ENCODE measurements around the gene MYMK. TPM values are rescaled to one million over a fixed set of nuclear protein-coding genes. Genes with fewer than 3 reads are reported as not detected.

MYMK gene, protein sequence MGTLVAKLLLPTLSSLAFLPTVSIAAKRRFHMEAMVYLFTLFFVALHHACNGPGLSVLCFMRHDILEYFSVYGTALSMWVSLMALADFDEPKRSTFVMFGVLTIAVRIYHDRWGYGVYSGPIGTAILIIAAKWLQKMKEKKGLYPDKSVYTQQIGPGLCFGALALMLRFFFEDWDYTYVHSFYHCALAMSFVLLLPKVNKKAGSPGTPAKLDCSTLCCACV
- not detected in 5 replicates for total RNA-seq (2022; extraction: Qiagen RNA extraction)

DNA sequence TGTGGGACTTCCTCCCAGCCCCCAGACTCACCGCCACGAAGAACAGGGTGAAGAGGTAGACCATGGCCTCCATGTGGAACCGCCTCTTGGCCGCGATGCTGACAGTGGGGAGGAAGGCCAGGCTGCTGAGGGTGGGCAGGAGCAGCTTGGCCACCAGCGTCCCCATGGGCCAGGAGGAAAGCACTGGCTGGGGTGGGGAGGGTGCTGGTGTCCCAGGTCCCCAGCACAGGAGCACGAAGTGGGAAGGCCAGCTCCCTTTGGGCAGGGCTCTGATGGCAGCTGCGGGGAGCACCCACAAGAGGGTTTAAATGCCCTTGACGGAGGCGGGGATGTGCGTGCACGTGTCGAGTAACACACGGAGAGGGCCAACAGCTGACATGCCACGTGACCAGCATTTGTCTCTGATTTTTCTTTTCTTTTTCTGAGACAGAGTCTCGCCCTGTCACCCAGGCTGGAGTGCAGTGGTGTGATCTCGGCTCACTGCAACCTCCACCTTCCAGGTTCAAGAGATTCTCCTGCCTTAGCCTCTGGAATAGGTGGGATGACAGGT, at the start of gene MYMK:
Gene MYMK, minus strand, starts transcription at position 281 of the 550 bp plus-strand sequence. Its CDS starts 115 bp downstream, at position 166.

DNA sequence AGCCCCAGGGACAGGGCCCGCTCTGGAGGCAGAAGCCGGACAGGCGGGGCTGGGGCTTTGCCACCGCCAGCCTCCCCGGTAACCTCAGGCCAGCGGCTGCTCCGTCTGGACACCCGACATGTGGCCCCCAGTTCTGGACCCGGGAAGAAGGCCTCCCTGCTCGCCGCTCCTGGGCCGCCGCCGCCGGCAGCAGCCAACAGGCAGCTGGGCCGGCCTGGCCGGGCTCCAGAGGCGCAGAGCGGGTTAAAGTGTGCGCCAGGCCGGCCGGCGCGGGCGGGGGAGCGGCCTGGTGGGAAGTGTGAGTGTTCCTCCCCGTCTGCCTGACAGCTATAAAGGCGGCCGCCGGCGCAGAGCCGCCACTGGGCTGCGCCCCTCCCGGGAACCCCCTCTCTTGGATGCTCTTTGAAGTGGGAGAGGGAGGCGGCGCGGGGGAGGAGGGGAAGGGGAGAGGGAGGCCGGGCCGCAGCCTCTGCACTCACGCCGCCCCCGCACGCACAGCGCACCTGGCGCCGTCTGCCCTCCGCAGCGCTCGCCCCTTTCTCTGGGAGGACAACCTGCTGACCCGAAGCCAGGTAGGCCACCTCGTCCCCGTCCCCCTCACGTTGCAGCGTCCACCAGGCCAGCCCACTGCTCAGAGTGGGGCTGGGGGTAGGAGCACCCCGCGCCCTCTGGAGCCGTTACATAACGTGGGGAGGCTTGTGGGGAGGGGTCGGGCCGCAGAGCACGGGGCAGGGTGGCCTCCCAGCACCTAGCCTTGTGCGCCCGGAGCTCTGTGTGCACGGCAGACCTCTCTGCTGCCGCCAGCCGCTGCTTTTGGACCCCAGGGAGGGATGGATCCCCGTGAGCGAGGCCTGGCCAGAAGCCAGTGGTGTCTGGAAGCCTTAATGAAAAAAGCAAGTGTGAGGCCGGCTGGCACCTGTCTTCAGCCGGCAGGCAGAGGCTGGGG, 9.9 kb upstream of the MYMK start, which contains the start of gene ADAMTSL2:
Gene ADAMTSL2, plus strand, starts transcription at position 359 of the 946 bp plus-strand sequence. CDS start 2,009 bp downstream, outside the sequence.

DNA sequence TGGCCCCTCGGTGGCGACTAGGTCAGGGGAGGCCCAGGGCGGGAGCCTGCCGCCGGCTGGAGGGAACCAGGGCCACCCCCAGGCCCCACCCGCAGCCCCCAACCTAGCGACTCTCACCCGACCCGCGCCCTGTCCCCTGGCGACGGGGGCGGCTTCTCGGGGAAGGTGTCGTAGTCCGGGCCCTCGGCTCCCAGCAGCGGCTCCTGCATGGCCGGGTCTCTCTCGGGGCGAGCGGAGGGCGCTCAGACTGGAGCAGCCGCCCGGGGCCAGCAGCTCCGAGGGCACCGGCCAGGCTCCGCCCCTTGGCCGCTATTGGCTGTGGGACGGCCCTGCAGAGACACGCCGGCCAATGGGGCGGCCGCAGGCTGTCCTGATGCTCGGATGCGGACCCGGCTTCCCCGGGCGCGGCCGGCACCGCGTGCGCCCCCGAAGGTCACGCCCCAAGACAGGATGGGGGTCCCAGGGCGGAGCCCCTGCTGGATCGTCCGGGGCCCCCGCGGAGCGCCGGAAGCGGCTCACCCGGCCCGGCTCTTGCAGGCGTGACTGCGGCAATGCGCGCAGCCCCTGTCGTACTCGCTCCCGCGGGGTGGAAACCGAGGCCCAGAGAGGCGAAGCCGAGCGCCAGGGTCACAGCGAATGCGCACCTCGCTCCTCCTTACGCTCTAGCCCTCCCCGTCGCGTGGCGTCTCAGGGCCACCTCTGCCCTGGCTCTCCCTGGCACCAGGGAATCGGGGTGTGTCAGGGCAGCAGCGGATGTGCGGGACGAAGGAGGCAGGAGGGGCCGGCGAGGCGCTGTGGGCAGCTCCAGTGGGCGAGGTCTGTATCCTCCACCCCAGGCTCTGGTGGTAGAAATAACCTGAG, 45.7 kb downstream of the MYMK start, which contains the start of gene SLC2A6:
Gene SLC2A6, minus strand, starts transcription at position 249 of the 861 bp plus-strand sequence. Its CDS starts 40 bp downstream, at position 209.

Other genes with a start within 250 kb of the MYMK start
- gene ABO, start 249.8 kb downstream of the MYMK start, total RNA-seq (2022; extraction: Qiagen RNA extraction) = not detected in 5 replicates
- gene SURF6, start 188.8 kb downstream of the MYMK start, total RNA-seq (2022; extraction: Qiagen RNA extraction) = 20.7 to 30.7 TPM (median 25.6 TPM) in 5 replicates
- 20.9 to 35.2 TPM (median 33.6 TPM) in 5 replicates for gene MED22, start 176.8 kb downstream of the MYMK start, total RNA-seq (2022; extraction: Qiagen RNA extraction)
- gene RPL7A, start 176.7 kb downstream of the MYMK start, total RNA-seq (2022; extraction: Qiagen RNA extraction) = 3,292 to 3,461 TPM (median 3,420 TPM) in 5 replicates
- 36.2 to 49.0 TPM (median 43.1 TPM) in 5 replicates for gene SURF1, start 168.5 kb downstream of the MYMK start, total RNA-seq (2022; extraction: Qiagen RNA extraction)
- 44.5 to 60.0 TPM (median 47.0 TPM) in 5 replicates for gene SURF2, start 168.4 kb downstream of the MYMK start, total RNA-seq (2022; extraction: Qiagen RNA extraction)
- gene SURF4, start 148.9 kb downstream of the MYMK start, total RNA-seq (2022; extraction: Qiagen RNA extraction) = 175 to 207 TPM (median 199 TPM) in 5 replicates
- 0.71 to 1.3 TPM (median 0.96 TPM) in 5 replicates for gene STKLD1, start 148.6 kb downstream of the MYMK start, total RNA-seq (2022; extraction: Qiagen RNA extraction)
- gene REXO4, start 106.9 kb downstream of the MYMK start, total RNA-seq (2022; extraction: Qiagen RNA extraction) = 34.5 to 39.9 TPM (median 37.4 TPM) in 5 replicates
- gene ADAMTS13, start 102.6 kb downstream of the MYMK start, total RNA-seq (2022; extraction: Qiagen RNA extraction) = 0.36 to 0.78 TPM (median 0.76 TPM) in 5 replicates
- gene CACFD1, start 65.0 kb downstream of the MYMK start, total RNA-seq (2022; extraction: Qiagen RNA extraction) = 2.8 to 4.9 TPM (median 4.9 TPM) in 5 replicates
- gene SLC2A6, start 45.9 kb downstream of the MYMK start, total RNA-seq (2022; extraction: Qiagen RNA extraction) = 15.1 to 24.6 TPM (median 22.6 TPM) in 5 replicates
- not detected in 5 replicates for gene ADAMTSL2, start 9.7 kb upstream of the MYMK start, total RNA-seq (2022; extraction: Qiagen RNA extraction)
- not detected in 5 replicates for gene FAM163B, start 84.4 kb upstream of the MYMK start, total RNA-seq (2022; extraction: Qiagen RNA extraction)
- gene DBH, start 111.4 kb upstream of the MYMK start, total RNA-seq (2022; extraction: Qiagen RNA extraction) = not detected in 5 replicates
- 0.07 to 0.16 TPM (median 0.09 TPM) in 4 of 5 replicates, not detected in the other for gene SARDH, start 213.4 kb upstream of the MYMK start, total RNA-seq (2022; extraction: Qiagen RNA extraction)

Measured in A549 treated with CORT108297 at 1 μM for 4 hours (cell line).